DND-41 (cell line): Measurements from ENCODE around the gene SH2D3C.

Experiments
- ATAC-seq: fragments of 200-7000 bp; cut with Tn5 transposase; 3 replicates; pipeline ENCODE4 v1.9.1; 2021; ENCODE audit warnings: low read depth; ENCODE audit not compliant: insufficient read depth
- DNase-seq: peaks from one replicate; pipeline ENCODE4 v3.0.0-alpha.2; 2020
- H2AFZ ChIP-seq: 2 replicates; pipeline ENCODE4 v1.6.0; 2012; ENCODE audit warnings: low read depth, low read length
- H3K27ac ChIP-seq: 2 replicates; pipeline ENCODE4 v1.5.1; 2012; ENCODE audit warnings: low read length, inconsistent platforms
- H3K27me3 ChIP-seq: fragments of 200-600 bp; sonication (generic); 2 replicates; pipeline ENCODE4 v1.6.0; 2012; ENCODE audit warnings: low read length, mild to moderate bottlenecking, inconsistent platforms; ENCODE audit not compliant: insufficient read depth, poor library complexity
- H3K36me3 ChIP-seq: 2 replicates; pipeline ENCODE4 v1.5.1; 2012; ENCODE audit warnings: low read length, inconsistent platforms; ENCODE audit not compliant: insufficient read depth
- H3K4me1 ChIP-seq: 2 replicates; pipeline ENCODE4 v1.5.1; 2012; ENCODE audit warnings: mild to moderate bottlenecking, low read length; ENCODE audit not compliant: insufficient read depth
- H3K4me2 ChIP-seq: 2 replicates; pipeline ENCODE4 v1.6.0; 2012; ENCODE audit warnings: mild to moderate bottlenecking, moderate library complexity, low read length, inconsistent platforms; ENCODE audit not compliant: insufficient read depth
- H3K4me3 ChIP-seq, 2 experiments: fragments of 200-600 bp in 1 of 2; shearing (Covaris generic) in 1 of 2; 2 replicates each; pipeline ENCODE4 v1.5.1; 2012 to 2016; ENCODE audit warnings: inconsistent platforms in 2 of 2, low read length in 2 of 2, mild to moderate bottlenecking in 2 of 2, low read depth in 1 of 2, moderate library complexity in 1 of 2
- H3K79me2 ChIP-seq: 2 replicates; pipeline ENCODE4 v1.6.0; 2012; ENCODE audit warnings: low read length, inconsistent platforms; ENCODE audit not compliant: insufficient read depth
- H3K9ac ChIP-seq: 2 replicates; pipeline ENCODE4 v1.6.0; 2012; ENCODE audit warnings: low read depth, mild to moderate bottlenecking, inconsistent platforms, low read length, moderate library complexity
- H3K9me3 ChIP-seq: 2 replicates; pipeline ENCODE4 v1.5.1; 2012; ENCODE audit warnings: low read length, moderate library complexity, mild to moderate bottlenecking, inconsistent platforms; ENCODE audit not compliant: insufficient read depth, severe bottlenecking
- H4K20me1 ChIP-seq: 2 replicates; pipeline ENCODE4 v1.6.0; 2012; ENCODE audit warnings: low read length; ENCODE audit not compliant: insufficient read depth
- EZH2 ChIP-seq: IDR thresholded peaks from 3 replicates; pipeline ENCODE4 v1.6.1; 2012; ENCODE audit warnings: borderline replicate concordance, low read depth, mild to moderate bottlenecking, moderate library complexity, low read length, inconsistent platforms; ENCODE audit not compliant: severe bottlenecking
- TF ChIP-seq, protein P1 (sequence below): IDR thresholded peaks from 2 replicates; pipeline ENCODE4 v1.5.1; 2012; ENCODE audit warnings: borderline replicate concordance, low read length, moderate library complexity, mild to moderate bottlenecking; ENCODE audit not compliant: poor library complexity, severe bottlenecking; ENCODE audit errors: extremely low read depth

The SH2D3C gene

DNA sequence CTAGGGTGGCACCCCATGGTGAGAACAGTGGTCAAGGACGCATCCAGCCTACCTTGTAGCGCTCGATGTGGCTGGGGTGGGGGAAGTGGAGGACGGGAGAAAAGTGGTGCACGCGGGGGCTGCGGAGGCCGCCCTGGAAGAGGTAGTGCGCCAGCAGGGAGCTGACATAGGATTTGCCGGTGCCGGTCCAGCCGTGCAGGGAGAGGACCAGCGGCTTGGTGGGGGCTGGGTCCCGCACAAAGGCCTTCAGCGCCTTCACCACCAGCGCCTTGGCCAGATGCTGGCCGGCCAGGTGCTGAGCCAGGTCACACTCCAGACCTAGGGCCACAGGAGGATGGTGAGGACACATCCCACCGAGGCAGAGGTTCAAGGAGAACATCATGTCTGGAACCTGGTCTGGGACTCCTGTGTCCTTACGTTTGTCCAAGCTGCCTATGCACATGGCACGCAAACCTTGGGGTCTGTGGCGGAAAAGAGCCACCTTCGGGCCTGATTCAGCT is 44.2 kb downstream of the SH2D3C start:
- Histone ChIP-seq H3K4me1 (peaks cover 21% of the 10 kb centered on the region), H2AFZ (peak overlapping the region; percentile 64; the same call in 1 of the 2 replicates)
- ATAC-seq, result no peak

DNA sequence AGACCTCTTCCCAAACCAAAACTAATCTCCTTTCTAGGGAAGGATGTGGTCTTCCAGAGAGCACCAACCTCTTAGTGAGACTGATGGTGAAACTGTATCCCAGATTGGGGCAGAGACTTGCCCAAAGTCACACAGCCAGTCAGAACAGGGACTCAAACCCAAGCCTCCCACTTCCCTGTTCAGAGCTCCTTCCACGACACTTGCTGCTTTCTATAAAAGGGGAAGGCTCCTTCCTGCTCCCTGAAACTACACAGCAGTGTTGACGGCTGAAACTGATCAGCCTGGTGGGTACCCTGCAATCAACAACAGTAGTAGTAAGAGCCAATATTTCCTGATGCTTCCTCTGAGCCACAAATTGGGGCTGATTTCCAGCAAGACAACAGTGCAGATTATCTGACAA is 44.9 kb downstream of the SH2D3C start:
- no peak for TF ChIP-seq EZH2
- Histone ChIP-seq H4K20me1 (0 out of 2 replicates have a peak, but pooled peaks cover 4% of the 10 kb centered on the region), H3K9ac (peak overlapping the region; percentile 85; the same call in 1 of the 2 replicates), H3K4me1 (peaks cover 21% of the 10 kb centered on the region), H3K27ac (no peak overlapping the region), H3K27me3 (no peaks in the 10 kb centered on the region), H3K4me2 (peak overlapping the region; percentile 79; the same call in 1 of the 2 replicates), H3K79me2 (0 out of 2 replicates have a peak, but pooled peaks cover 2% of the 10 kb centered on the region), H2AFZ (no peak overlapping the region), H3K36me3 (peaks cover 12% of the 10 kb centered on the region; the same call in 1 of the 2 replicates), H3K9me3 (no peaks in the 10 kb centered on the region), H3K4me3 (no peak overlapping the region)
- DNase-seq, result no peak
- ATAC-seq, result no peak

More for the DNA sequence above, 44.2 kb downstream of the SH2D3C start:
- H3K4me3 ChIP-seq, result peak overlapping the region in 1 of 2 experiments; percentile 59; a peak in 3 of 4 replicates
- DNase-seq, result no peak
- H3K9me3 ChIP-seq, result no peaks in the 10 kb centered on the region
- H3K36me3 ChIP-seq, result peaks cover 12% of the 10 kb centered on the region; the same call in 1 of the 2 replicates
- TF ChIP-seq, protein P1, sequence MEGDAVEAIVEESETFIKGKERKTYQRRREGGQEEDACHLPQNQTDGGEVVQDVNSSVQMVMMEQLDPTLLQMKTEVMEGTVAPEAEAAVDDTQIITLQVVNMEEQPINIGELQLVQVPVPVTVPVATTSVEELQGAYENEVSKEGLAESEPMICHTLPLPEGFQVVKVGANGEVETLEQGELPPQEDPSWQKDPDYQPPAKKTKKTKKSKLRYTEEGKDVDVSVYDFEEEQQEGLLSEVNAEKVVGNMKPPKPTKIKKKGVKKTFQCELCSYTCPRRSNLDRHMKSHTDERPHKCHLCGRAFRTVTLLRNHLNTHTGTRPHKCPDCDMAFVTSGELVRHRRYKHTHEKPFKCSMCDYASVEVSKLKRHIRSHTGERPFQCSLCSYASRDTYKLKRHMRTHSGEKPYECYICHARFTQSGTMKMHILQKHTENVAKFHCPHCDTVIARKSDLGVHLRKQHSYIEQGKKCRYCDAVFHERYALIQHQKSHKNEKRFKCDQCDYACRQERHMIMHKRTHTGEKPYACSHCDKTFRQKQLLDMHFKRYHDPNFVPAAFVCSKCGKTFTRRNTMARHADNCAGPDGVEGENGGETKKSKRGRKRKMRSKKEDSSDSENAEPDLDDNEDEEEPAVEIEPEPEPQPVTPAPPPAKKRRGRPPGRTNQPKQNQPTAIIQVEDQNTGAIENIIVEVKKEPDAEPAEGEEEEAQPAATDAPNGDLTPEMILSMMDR, result no peak
- no peak for TF ChIP-seq EZH2
- peak overlapping the region; percentile 91 for H3K27ac ChIP-seq
- H3K27me3 ChIP-seq, result no peaks in the 10 kb centered on the region
- H3K79me2 ChIP-seq, result 0 out of 2 replicates have a peak, but pooled peaks cover 2% of the 10 kb centered on the region
- H3K9ac ChIP-seq, result peak overlapping the region; percentile 85
- H3K4me2 ChIP-seq, result peak overlapping the region; percentile 79
- 0 out of 2 replicates have a peak, but pooled peaks cover 4% of the 10 kb centered on the region for H4K20me1 ChIP-seq

DNA sequence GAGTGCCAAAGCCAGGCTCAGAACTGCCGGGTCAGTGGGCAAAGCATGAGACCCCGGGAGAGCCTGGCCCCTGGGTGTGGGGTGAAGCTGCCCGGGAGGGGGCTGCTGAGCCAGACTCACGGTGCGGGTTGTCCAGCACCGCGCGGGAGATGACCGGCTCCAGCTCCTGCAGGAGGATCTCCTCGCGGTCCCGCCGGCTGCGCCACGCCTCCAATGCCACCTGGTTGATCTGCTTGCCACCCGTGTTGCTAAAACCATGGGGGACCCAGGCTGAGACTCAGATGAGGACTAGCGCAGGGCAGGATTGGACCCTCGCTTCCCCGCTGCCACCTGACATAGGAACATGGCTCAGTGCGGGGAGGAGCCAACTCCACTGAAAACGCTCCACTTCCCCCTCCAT is 46.0 kb downstream of the SH2D3C start:
- H3K9ac ChIP-seq, result no peak overlapping the region
- ATAC-seq (no peak), DNase-seq (no peak)
- no peaks in the 10 kb centered on the region for H3K9me3 ChIP-seq
- H3K4me2 ChIP-seq, result no peak overlapping the region
- H3K79me2 ChIP-seq, result 0 out of 2 replicates have a peak, but pooled peaks cover 2% of the 10 kb centered on the region
- H3K27ac ChIP-seq, result no peak overlapping the region
- H2AFZ ChIP-seq, result no peak overlapping the region
- H3K27me3 ChIP-seq, result no peaks in the 10 kb centered on the region
- H4K20me1 ChIP-seq, result 0 out of 2 replicates have a peak, but pooled peaks cover 4% of the 10 kb centered on the region
- peaks cover 21% of the 10 kb centered on the region for H3K4me1 ChIP-seq
- TF ChIP-seq, protein P1, result no peak
- TF ChIP-seq EZH2, result no peak
- H3K36me3 ChIP-seq, result peaks cover 12% of the 10 kb centered on the region; the same call in 1 of the 2 replicates
- H3K4me3 ChIP-seq, result no peak overlapping the region

DNA sequence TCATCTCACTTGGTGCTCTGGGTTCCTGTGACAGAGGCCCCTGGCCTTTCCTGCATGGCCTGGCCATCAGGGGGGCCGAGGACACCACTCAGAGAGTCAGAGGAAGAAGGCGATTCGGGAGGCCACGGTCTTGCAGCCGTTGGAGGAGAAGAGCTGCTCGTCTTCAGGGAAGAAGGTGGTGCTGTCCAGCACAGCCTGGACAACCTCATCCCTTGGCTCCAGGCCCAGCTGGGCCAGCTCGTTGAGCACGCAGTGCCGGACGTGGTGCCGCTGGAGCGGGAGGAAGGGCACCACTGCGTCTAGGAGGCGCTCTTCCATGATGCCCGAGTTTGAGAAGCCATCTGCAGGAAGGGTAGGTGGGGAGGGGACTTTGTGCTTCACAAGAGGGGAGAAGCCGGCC is 46.5 kb downstream of the SH2D3C start:
- TF ChIP-seq EZH2, result no peak
- H2AFZ ChIP-seq, result no peak overlapping the region
- peaks cover 12% of the 10 kb centered on the region; the same call in 1 of the 2 replicates for H3K36me3 ChIP-seq
- H3K4me2 ChIP-seq, result no peak overlapping the region
- H3K27ac ChIP-seq, result no peak overlapping the region
- no peaks in the 10 kb centered on the region for H3K9me3 ChIP-seq
- DNase-seq (no peak), ATAC-seq (no peak)
- no peak overlapping the region for H3K9ac ChIP-seq
- H3K79me2 ChIP-seq, result 0 out of 2 replicates have a peak, but pooled peaks cover 2% of the 10 kb centered on the region
- H3K4me3 ChIP-seq, result no peak overlapping the region
- no peaks in the 10 kb centered on the region for H3K27me3 ChIP-seq
- H3K4me1 ChIP-seq, result peaks cover 21% of the 10 kb centered on the region
- 0 out of 2 replicates have a peak, but pooled peaks cover 4% of the 10 kb centered on the region for H4K20me1 ChIP-seq
